SK-N-SH (cell line): Measurements from ENCODE around the gene MYO18A. TPM values are rescaled to one million over a fixed set of nuclear protein-coding genes. Genes with fewer than 3 reads are reported as not detected.

Experiments used
- CTCF ChIA-PET: fragments of 300-600, 350-600 bp; formaldehyde crosslinking; extraction: SDS; loops from one replicate; lab custom pipeline; 2021; lab: Yijun Ruan, JAX
- POLR2A ChIA-PET: fragments of 350-600 bp; sonication (Branson Sonifier 250); formaldehyde crosslinking; extraction: SDS; loops from one replicate; lab custom pipeline; 2020; ENCODE audit warnings: antibody characterized with exemption, inconsistent platforms; lab: Yijun Ruan, JAX
- DNase-seq: peaks from one replicate; pipeline ENCODE4 v3.0.0; 2012
- H2AFZ ChIP-seq: fragments of 200-600 bp; sonication (generic); 2 replicates; pipeline ENCODE4 v1.8.1; 2016; ENCODE audit warnings: antibody characterized with exemption, mild to moderate bottlenecking, low read depth
- H3F3A ChIP-seq: fragments of 200-600 bp; sonication (generic); replicated peaks from 2 replicates; pipeline ENCODE3; 2016; ENCODE audit warnings: antibody characterized with exemption, mild to moderate bottlenecking; ENCODE audit not compliant: insufficient read depth
- H3K27ac ChIP-seq, 2 experiments: fragments of 200-500 bp in 1 of 2; fragments of 200-600 bp in 1 of 2; sonication (Bioruptor generic) in 1 of 2; sonication (generic), shearing (Covaris generic) in 1 of 2; 2 replicates each; pipeline versions ENCODE4 v1.5.1 to v1.6.1; 2014 to 2016; ENCODE audit warnings: low read depth in 2 of 2, inconsistent platforms in 1 of 2, low read length in 1 of 2, mild to moderate bottlenecking in 1 of 2, mixed read lengths in 1 of 2
- H3K27me3 ChIP-seq: fragments of 200-600 bp; sonication (generic), shearing (Covaris generic); 2 replicates; pipeline ENCODE4 v1.6.1; 2016; ENCODE audit warnings: mixed run types; ENCODE audit not compliant: insufficient read depth
- H3K36me3 ChIP-seq, 2 experiments: fragments of 200-500 bp in 1 of 2; fragments of 200-600 bp in 1 of 2; sonication (Bioruptor generic) in 1 of 2; sonication (generic) in 1 of 2; replicated peaks in 1 of 2; 2 replicates each; pipeline versions ENCODE3 to v1.5.1; 2014 to 2016; ENCODE audit warnings: low read length in 1 of 2, mild to moderate bottlenecking in 1 of 2; ENCODE audit not compliant: insufficient read depth in 2 of 2, control insufficient read depth in 1 of 2
- H3K4me1 ChIP-seq, 2 experiments: fragments of 200-500 bp in 1 of 2; fragments of 200-600 bp in 1 of 2; sonication (Bioruptor generic) in 1 of 2; sonication (generic), shearing (Covaris generic) in 1 of 2; 2 replicates each; pipeline versions ENCODE4 v1.5.1 to v1.6.1; 2014 to 2016; ENCODE audit warnings: low read depth in 1 of 2, low read length in 1 of 2, mixed run types in 1 of 2; ENCODE audit not compliant: insufficient read depth in 2 of 2, control insufficient read depth in 1 of 2
- H3K4me2 ChIP-seq: fragments of 200-600 bp; sonication (generic), shearing (Covaris generic); 2 replicates; pipeline ENCODE4 v1.6.1; 2017; ENCODE audit warnings: mixed run types
- H3K4me3 ChIP-seq, 2 experiments: fragments of 200-500 bp in 1 of 2; fragments of 200-600 bp in 1 of 2; sonication (Bioruptor generic) in 1 of 2; sonication (generic), shearing (Covaris generic) in 1 of 2; 2 replicates each; pipeline versions ENCODE4 v1.5.1 to v1.8.1; 2014 to 2016; ENCODE audit warnings: low read depth in 2 of 2, inconsistent platforms in 1 of 2, low read length in 1 of 2, mild to moderate bottlenecking in 1 of 2, mixed read lengths in 1 of 2, moderate library complexity in 1 of 2
- H3K79me2 ChIP-seq: fragments of 200-600 bp; sonication (generic); 2 replicates; pipeline ENCODE4 v1.8.1; 2017; ENCODE audit warnings: mild to moderate bottlenecking; ENCODE audit not compliant: insufficient read depth
- H3K9ac ChIP-seq: fragments of 200-600 bp; sonication (generic); 2 replicates; pipeline ENCODE4 v1.6.1; 2017; ENCODE audit warnings: mixed run types
- H3K9me2 ChIP-seq: fragments of 200-600 bp; sonication (generic); 2 replicates; pipeline ENCODE4 v1.6.1; 2017; ENCODE audit warnings: mixed run types
- H3K9me3 ChIP-seq: fragments of 200-600 bp; sonication (generic); 2 replicates; pipeline ENCODE4 v1.6.1; 2017; ENCODE audit warnings: mixed run types, mild to moderate bottlenecking, moderate library complexity
- H4K20me1 ChIP-seq: fragments of 200-600 bp; sonication (generic); 2 replicates; pipeline ENCODE4 v1.6.1; 2017; ENCODE audit warnings: mild to moderate bottlenecking, mixed run types; ENCODE audit not compliant: insufficient read depth
- CHD2 ChIP-seq: fragments of 150-350 bp; IDR thresholded peaks from 2 replicates; pipeline ENCODE4 v1.6.1; 2018; ENCODE audit warnings: low read length; ENCODE audit not compliant: partially characterized antibody
- EP300 ChIP-seq, 2 experiments: IDR thresholded peaks; 2 replicates each; pipeline versions ENCODE4 v1.4.0 to v1.6.1; 2012; ENCODE audit warnings: borderline replicate concordance in 1 of 2, low read depth in 1 of 2, low read length in 1 of 2
- FOXJ3 ChIP-seq: sonication (generic); formaldehyde crosslinking; IDR thresholded peaks from 2 replicates; pipeline ENCODE4 v1.5.1; 2020; ENCODE audit warnings: mild to moderate bottlenecking, missing genetic modification reagents
- FOXM1 ChIP-seq: IDR thresholded peaks from 2 replicates; pipeline ENCODE4 v1.4.0; 2012; ENCODE audit warnings: low read depth, mild to moderate bottlenecking
- GABPA ChIP-seq: IDR thresholded peaks from 2 replicates; pipeline ENCODE4 v1.4.0; 2012; ENCODE audit warnings: low read depth, mild to moderate bottlenecking
- GATA2 ChIP-seq: sonication (generic); formaldehyde crosslinking; IDR thresholded peaks from 2 replicates; pipeline ENCODE4 v1.5.0; 2020; ENCODE audit warnings: mild to moderate bottlenecking, missing genetic modification reagents
- IRF3 ChIP-seq: fragments of 150-350 bp; IDR thresholded peaks from 2 replicates; pipeline ENCODE4 v1.6.1; 2016; ENCODE audit warnings: mild to moderate bottlenecking, low read depth, low read length
- MAX ChIP-seq: IDR thresholded peaks from 2 replicates; pipeline ENCODE4 v1.4.0; 2012; ENCODE audit warnings: low read depth
- NFIC ChIP-seq: IDR thresholded peaks from 2 replicates; pipeline ENCODE4 v1.4.0; 2012; ENCODE audit warnings: borderline replicate concordance
- NRF1 ChIP-seq: IDR thresholded peaks from 2 replicates; pipeline ENCODE4 v1.6.1; 2012; ENCODE audit warnings: low read depth, mild to moderate bottlenecking, low read length
- RCOR1 ChIP-seq: fragments of 150-350 bp; IDR thresholded peaks from 2 replicates; pipeline ENCODE4 v1.6.1; 2017; ENCODE audit warnings: antibody characterized with exemption, low read length
- REST ChIP-seq: IDR thresholded peaks from 2 replicates; pipeline ENCODE4 v1.6.1; 2012; ENCODE audit warnings: mild to moderate bottlenecking, low read depth, low read length, moderate library complexity
- RFX5 ChIP-seq: IDR thresholded peaks from 2 replicates; pipeline ENCODE4 v1.6.1; 2012; ENCODE audit warnings: mild to moderate bottlenecking, improper control_type of control experiment, low read length
- RXRA ChIP-seq: IDR thresholded peaks from 2 replicates; pipeline ENCODE4 v1.4.0; 2012; ENCODE audit warnings: low read depth, mild to moderate bottlenecking, borderline replicate concordance
- SIN3A ChIP-seq: IDR thresholded peaks from 2 replicates; pipeline ENCODE4 v1.6.1; 2012; ENCODE audit warnings: low read depth, mild to moderate bottlenecking, low read length, moderate library complexity, borderline replicate concordance
- USF1 ChIP-seq: IDR thresholded peaks from 2 replicates; pipeline ENCODE4 v1.4.0; 2012; ENCODE audit warnings: low read depth, borderline replicate concordance
- YY1 ChIP-seq: IDR thresholded peaks from 2 replicates; pipeline ENCODE4 v1.4.0; 2012; ENCODE audit warnings: low read depth, mild to moderate bottlenecking
- WGBS: methylation state at CpG from one replicate; pipeline ENCODE4 v1.1.6; 2017; ENCODE audit warnings: low lambda C conversion rate; 5-methylcytosine and 5-hydroxymethylcytosine counted together
- polyA plus RNA-seq, 3 experiments: library from polyadenylated mRNA; depleted of rRNA; stranded (reverse); fragments of >200 nt; gene quantifications; 2 replicates each; pipeline ENCODE4 v1.2.3, GENCODE V29; 2012

Gene MYO18A
- polyA plus RNA-seq, 1 of the 3 experiments (the other 2 are of a cell fraction), result 6.6 TPM

GRCh38 chr17:29109477-29110371 lies 70.5 kb downstream of the MYO18A start:
- 95% methylated on average over 24 of the region's 32 CpGs for WGBS

More at GRCh38 chr17:29109477-29110371, 70.5 kb downstream of the MYO18A start:
- Histone ChIP-seq H3K9ac (no peak overlapping the region), H2AFZ (no peak overlapping the region), H3K27ac (peak overlapping the region in 1 of 2 experiments; percentile 66; a peak in 1 of 4 replicates), H3K4me3 (no peak overlapping the region), H3F3A (no peaks in the 10 kb centered on the region), H3K79me2 (no peaks in the 10 kb centered on the region), H4K20me1 (no peaks in the 10 kb centered on the region), H3K36me3 (peaks cover 0 to 8% of the 10 kb centered on the region in 2 experiments), H3K9me2 (no peaks in the 10 kb centered on the region), H3K9me3 (no peaks in the 10 kb centered on the region), H3K4me2 (no peak overlapping the region), H3K4me1 (peaks cover 5 to 21% of the 10 kb centered on the region in 2 experiments; a peak in 2 of 4 replicates), H3K27me3 (no peaks in the 10 kb centered on the region)
- no peak for DNase-seq
- CTCF ChIA-PET, result interaction anchor here (0.7 to 26.8 kb wide), 17 partner anchors 11 to 164 kb away, joined by 3 to 947 read pairs (median 7); partner anchors contain the start of genes PHF12, PIPOX and SEZ6
- POLR2A ChIA-PET, result no interaction called here
- TF ChIP-seq CHD2 (no peak), RFX5 (no peak), IRF3 (no peak), NRF1 (no peak), FOXJ3 (no peak), GABPA (no peak), YY1 (no peak), SIN3A (no peak), MAX (no peak), RCOR1 (no peak), FOXM1 (no peak), GATA2 (CRISPR knock-in tag) (no peak), EP300 (IDR thresholded peaks at IDR 0.05; ENCODE audit: borderline replicate concordance in 1 of 2, low read depth in 1 of 2, low read length in 1 of 2) (no peak), NFIC (no peak), REST (no peak), USF1 (no peak), RXRA (no peak)
